H9 (cell line): ENCODE measurements around the gene SCUBE1. TPM values are rescaled to one million over a fixed set of nuclear protein-coding genes. Genes with fewer than 3 reads are reported as not detected.

ENCODE experiments used
- DNase-seq: peaks from one replicate; pipeline ENCODE4 v3.0.0-alpha.2; 2017
- H2AFZ ChIP-seq: one replicate; pipeline ENCODE4 v1.6.1; 2013; ENCODE audit warnings: mild to moderate bottlenecking, low read length, control low read depth, moderate library complexity
- H2AK5ac ChIP-seq: 2 replicates; pipeline ENCODE4 v1.6.1; 2013; ENCODE audit warnings: low read length, control low read depth, mixed read lengths; ENCODE audit not compliant: insufficient read length
- H2BK120ac ChIP-seq: one replicate; pipeline ENCODE4 v1.6.1; 2013; ENCODE audit warnings: low read depth, mild to moderate bottlenecking, low read length, control low read depth, inconsistent platforms; ENCODE audit not compliant: poor library complexity, severe bottlenecking
- H2BK12ac ChIP-seq: 2 replicates; pipeline ENCODE4 v1.6.1; 2013; ENCODE audit warnings: low read length, control low read depth, mixed read lengths, low read depth; ENCODE audit not compliant: insufficient read length
- H2BK15ac ChIP-seq: 2 replicates; pipeline ENCODE4 v1.6.1; 2013; ENCODE audit warnings: low read depth, low read length, control low read depth
- H2BK20ac ChIP-seq: one replicate; pipeline ENCODE4 v1.6.1; 2013; ENCODE audit warnings: low read depth, mild to moderate bottlenecking, low read length, control low read depth, inconsistent platforms; ENCODE audit not compliant: poor library complexity, severe bottlenecking
- H2BK5ac ChIP-seq: 2 replicates; pipeline ENCODE4 v1.6.1; 2013; ENCODE audit warnings: low read length, control low read depth, mixed read lengths; ENCODE audit not compliant: insufficient read length
- H3K14ac ChIP-seq: 2 replicates; pipeline ENCODE4 v1.6.1; 2013; ENCODE audit warnings: low read length, control low read depth; ENCODE audit not compliant: insufficient read depth
- H3K18ac ChIP-seq: 2 replicates; pipeline ENCODE4 v1.6.1; 2013; ENCODE audit warnings: low read depth, mild to moderate bottlenecking, mixed read lengths, low read length, control low read depth; ENCODE audit not compliant: insufficient read length
- H3K23ac ChIP-seq: 2 replicates; pipeline ENCODE4 v1.6.1; 2013; ENCODE audit warnings: low read length, control low read depth, mixed read lengths, low read depth; ENCODE audit not compliant: insufficient read length
- H3K23me2 ChIP-seq: 2 replicates; pipeline ENCODE4 v1.6.1; 2013; ENCODE audit warnings: low read depth, mild to moderate bottlenecking, mixed read lengths, low read length, control low read depth; ENCODE audit not compliant: insufficient read length, poor library complexity, severe bottlenecking
- H3K27ac ChIP-seq: 2 replicates; pipeline ENCODE4 v1.5.1; 2013; ENCODE audit warnings: low read length, control low read depth, mixed read lengths, low read depth; ENCODE audit not compliant: insufficient read length
- H3K27me3 ChIP-seq: 2 replicates; pipeline ENCODE4 v1.6.1; 2013; ENCODE audit warnings: low read length, control low read depth, inconsistent platforms; ENCODE audit not compliant: insufficient read depth
- H3K4ac ChIP-seq: 2 replicates; pipeline ENCODE4 v1.6.1; 2013; ENCODE audit warnings: low read depth, mild to moderate bottlenecking, control low read depth, inconsistent platforms, low read length, moderate library complexity
- H3K4me1 ChIP-seq: 2 replicates; pipeline ENCODE4 v1.6.1; 2013; ENCODE audit warnings: low read length, control low read depth, inconsistent platforms; ENCODE audit not compliant: insufficient read depth
- H3K4me2 ChIP-seq: 2 replicates; pipeline ENCODE4 v1.6.1; 2013; ENCODE audit warnings: low read length, control low read depth, mixed read lengths; ENCODE audit not compliant: insufficient read length, insufficient read depth
- H3K56ac ChIP-seq: 2 replicates; pipeline ENCODE4 v1.6.1; 2013; ENCODE audit warnings: low read depth, mild to moderate bottlenecking, mixed read lengths, low read length, control low read depth; ENCODE audit not compliant: insufficient read length
- H3K79me1 ChIP-seq: 2 replicates; pipeline ENCODE4 v1.6.1; 2013; ENCODE audit warnings: low read depth, mild to moderate bottlenecking, moderate library complexity, low read length, control low read depth, inconsistent platforms; ENCODE audit not compliant: insufficient read depth, poor library complexity, severe bottlenecking
- H3K79me2 ChIP-seq: 2 replicates; pipeline ENCODE4 v1.6.1; 2013; ENCODE audit warnings: low read length, control low read depth, inconsistent platforms; ENCODE audit not compliant: insufficient read depth
- H3K9ac ChIP-seq: 2 replicates; pipeline ENCODE4 v1.6.1; 2013; ENCODE audit warnings: low read length, control low read depth, mixed read lengths; ENCODE audit not compliant: insufficient read length; ENCODE audit errors: extremely low read depth
- H3K9me3 ChIP-seq: one replicate; pipeline ENCODE4 v1.6.1; 2013; ENCODE audit warnings: low read depth, low read length, inconsistent platforms; ENCODE audit not compliant: control insufficient read depth
- H3T11ph ChIP-seq: one replicate; pipeline ENCODE4 v1.6.1; 2013; ENCODE audit warnings: mild to moderate bottlenecking, low read length, control low read depth, inconsistent platforms
- H4K20me1 ChIP-seq: one replicate; pipeline ENCODE4 v1.6.1; 2013; ENCODE audit not compliant: control insufficient read depth, insufficient read length, insufficient read depth
- H4K5ac ChIP-seq: 2 replicates; pipeline ENCODE4 v1.6.1; 2013; ENCODE audit warnings: low read depth, mild to moderate bottlenecking, mixed read lengths, low read length, control low read depth; ENCODE audit not compliant: insufficient read length
- H4K8ac ChIP-seq: replicated peaks from 2 replicates; pipeline ENCODE4 v1.6.1; 2013; ENCODE audit warnings: low read length, control low read depth, mixed read lengths, low read depth; ENCODE audit not compliant: insufficient read length
- H4K91ac ChIP-seq: 2 replicates; pipeline ENCODE4 v1.6.1; 2013; ENCODE audit warnings: low read depth, mild to moderate bottlenecking, moderate library complexity, mixed read lengths, low read length, control low read depth; ENCODE audit not compliant: insufficient read length
- H3K27ac Mint-ChIP-seq, 3 experiments: 2 replicates in 2 of 3; 3 replicates in 1 of 3; pipeline ENCODE4 v1.8.0; 2020 to 2021; ENCODE audit warnings: mixed read lengths in 3 of 3, mild to moderate bottlenecking in 1 of 3, moderate library complexity in 1 of 3
- H3K27me3 Mint-ChIP-seq: 2 replicates; pipeline ENCODE4 v1.8.0; 2021; ENCODE audit warnings: low read depth, mild to moderate bottlenecking, moderate library complexity, mixed read lengths
- H3K36me3 Mint-ChIP-seq, 3 experiments: 2 replicates in 2 of 3; 3 replicates in 1 of 3; pipeline ENCODE4 v1.8.0; 2020 to 2021; ENCODE audit warnings: low read depth in 3 of 3, mixed read lengths in 3 of 3; ENCODE audit not compliant: insufficient read depth in 1 of 3
- H3K4me1 Mint-ChIP-seq, 2 experiments: 2 replicates each; pipeline ENCODE4 v1.8.0; 2020; ENCODE audit warnings: mixed read lengths in 2 of 2
- H3K4me3 Mint-ChIP-seq, 2 experiments: 2 replicates in 1 of 2; 3 replicates in 1 of 2; pipeline ENCODE4 v1.8.0; 2020 to 2021; ENCODE audit warnings: mild to moderate bottlenecking in 2 of 2, mixed read lengths in 2 of 2, moderate library complexity in 1 of 2
- H3K9me3 Mint-ChIP-seq, 2 experiments: 2 replicates in 1 of 2; 3 replicates in 1 of 2; pipeline ENCODE4 v1.8.0; 2020; ENCODE audit warnings: mild to moderate bottlenecking in 2 of 2, mixed read lengths in 2 of 2, moderate library complexity in 1 of 2
- CTCF ChIP-seq: fragments of 200-600 bp; sonication (generic); conservative IDR thresholded peaks from 3 replicates; pipeline ENCODE4 v1.8.0; 2021; ENCODE audit warnings: antibody characterized with exemption, mild to moderate bottlenecking
- WGBS: extraction: QIAGEN DNeasy Blood & Tissue Kit; methylation state at CpG from one replicate; pipeline ENCODE4 v1.1.7; 2013; ENCODE audit warnings: missing lambda C conversion rate, low lambda C conversion rate, mixed read lengths; ENCODE audit not compliant: insufficient read length; ENCODE audit errors: extremely low coverage; 5-methylcytosine and 5-hydroxymethylcytosine counted together
- total RNA-seq: library from RNA; stranded (reverse); gene quantifications from 2 replicates; pipeline ENCODE4 v1.2.1, GENCODE V29; 2021

SCUBE1 gene
- total RNA-seq, 1 experiment from 2014 or later: 1.2 TPM

- Mint-ChIP-seq H3K27me3 (no peaks in the 10 kb centered on the region; the same call in none of the 2 replicates), H3K9me3 (no peaks in the 10 kb centered on the region), H3K27ac (peak overlapping the region in 2 of 3 experiments; percentile 32 to 70; a peak in 1 of 7 replicates), H3K36me3 (peaks cover 4 to 31% (median 18%) of the 10 kb centered on the region in 3 experiments; a peak in 6 of 7 replicates), H3K4me3 (no peak overlapping the region), H3K4me1 (peaks cover 0 to 4% of the 10 kb centered on the region in 2 experiments; a peak in 1 of 4 replicates)
- H2BK20ac ChIP-seq: no peak overlapping the region
- H3K18ac ChIP-seq: no peak overlapping the region
- no peaks in the 10 kb centered on the region for H3K9me3 ChIP-seq
- no peak overlapping the region for H3K56ac ChIP-seq
- H3K14ac ChIP-seq: no peak overlapping the region
- no peak overlapping the region for H3K4ac ChIP-seq
- H4K91ac ChIP-seq: no peak overlapping the region
- no CpG with 5 or more reads among the region's 16 CpGs for WGBS
- H4K20me1 ChIP-seq: no peaks in the 10 kb centered on the region
- H2BK12ac ChIP-seq: no peak overlapping the region
- no peak overlapping the region for H3K27ac ChIP-seq
- no peaks in the 10 kb centered on the region for H3K23me2 ChIP-seq
- no peaks in the 10 kb centered on the region for H3K79me1 ChIP-seq
- H3T11ph ChIP-seq: no peak overlapping the region
- no peak for TF ChIP-seq CTCF
- H2AFZ ChIP-seq: no peak overlapping the region
- no peak overlapping the region for H2BK120ac ChIP-seq
- H4K5ac ChIP-seq: no peak overlapping the region
- no peaks in the 10 kb centered on the region for H3K79me2 ChIP-seq
- DNase-seq: no peak
- H3K23ac ChIP-seq: no peak overlapping the region
- no peaks in the 10 kb centered on the region for H3K27me3 ChIP-seq
- no peak overlapping the region for H2BK15ac ChIP-seq
- no peak overlapping the region for H4K8ac ChIP-seq
- no peaks in the 10 kb centered on the region for H3K4me1 ChIP-seq
- no peak overlapping the region for H3K4me2 ChIP-seq
- H2BK5ac ChIP-seq: no peak overlapping the region
- no peak overlapping the region for H2AK5ac ChIP-seq
- no peak overlapping the region for H3K9ac ChIP-seq
Observed at GRCh38 chr22:43164636-43165035, 178.5 kb downstream of the SCUBE1 start.
